Heart left ventricle (tissue), 16 donors: ENCODE results near the gene TMEM236. TPM values are rescaled to one million over a fixed set of nuclear protein-coding genes. Genes with fewer than 3 reads are reported as not detected.
A peak's percentile ranks its signal among the peaks of the same experiment; 100 is the strongest.

Source experiments
- ATAC-seq, 4 donors: fragments of 200-7000 bp; cut with Tn5 transposase; one replicate each; pipeline ENCODE4 v1.9.1; 2020 to 2022; ENCODE audit warnings: moderate library complexity in 4 of 4, mild to moderate bottlenecking in 3 of 4, moderate number of reproducible peaks in 1 of 4
- DNase-seq, 5 donors: peaks; one replicate each; pipeline ENCODE4 v3.0.0-alpha.2; 2020
- H3K27ac ChIP-seq, 12 donors: fragments of 200-600 bp; sonication (generic) in 4 of 12; one replicate each; pipeline versions ENCODE4 v1.5.0 to v1.8.0; 2016 to 2022; ENCODE audit warnings: mild to moderate bottlenecking in 2 of 12
- H3K27me3 ChIP-seq, 9 donors: fragments of 200-600 bp; sonication (generic) in 2 of 9; one replicate each; pipeline versions ENCODE4 v1.5.1 to v1.8.0; 2016 to 2022; ENCODE audit warnings: mild to moderate bottlenecking in 3 of 9
- H3K36me3 ChIP-seq, 9 donors: fragments of 200-600 bp; sonication (generic) in 2 of 9; one replicate each; pipeline versions ENCODE4 v1.5.0 to v1.8.0; 2018 to 2022; ENCODE audit warnings: mild to moderate bottlenecking in 2 of 9
- H3K4me1 ChIP-seq, 12 donors: fragments of 200-600 bp; sonication (generic) in 4 of 12; one replicate each; pipeline versions ENCODE4 v1.5.0 to v1.8.0; 2016 to 2022; ENCODE audit warnings: mild to moderate bottlenecking in 3 of 12
- H3K4me3 ChIP-seq, 12 donors: fragments of 200-600 bp; sonication (generic) in 4 of 12; one replicate each; pipeline versions ENCODE4 v1.5.0 to v1.8.0; 2017 to 2022; ENCODE audit warnings: mild to moderate bottlenecking in 9 of 12, moderate library complexity in 4 of 12
- H3K9me3 ChIP-seq, 12 donors: fragments of 200-600 bp; sonication (generic) in 4 of 12; one replicate each; pipeline versions ENCODE4 v1.5.0 to v1.8.0; 2016 to 2022; ENCODE audit warnings: mild to moderate bottlenecking in 1 of 12
- POLR2A ChIP-seq, 2 donors: fragments of 450-650 bp; IDR thresholded peaks; one replicate each; pipeline ENCODE4 v1.6.1; 2017; ENCODE audit warnings: antibody characterized with exemption in 2 of 2, mild to moderate bottlenecking in 2 of 2, moderate library complexity in 2 of 2
- WGBS, 4 donors: extraction: QIAGEN DNeasy Blood & Tissue Kit in 2 of 4; methylation state at CpG; one replicate each; pipeline versions ENCODE4 v1.1.5 to v1.1.7; 2013 to 2018; 5-methylcytosine and 5-hydroxymethylcytosine counted together
- intact Hi-C, 10 donors: fragments of 100-400 bp; cut with DNase I; formaldehyde crosslinking; loops; one replicate each; pipeline versions ENCODE4 v1.11.1 to v1.14.2; 2022
- polyA plus RNA-seq, 2 donors: library from polyadenylated mRNA; stranded (reverse); fragments of 200-250 nt; gene quantifications; one replicate each; pipeline ENCODE4 v1.2.3, GENCODE V29; 2013
- total RNA-seq, 9 donors: library from RNA; depleted of rRNA in 2 of 9; stranded (reverse); fragments of >200 nt in 2 of 9; fragmentation: NEBNext Ultra II Directional in 3 of 9; extraction: Animal tissue kit (Norgen Biotek cat#: 25700) in 3 of 9; gene quantifications; one replicate each; pipeline versions ENCODE4 v1.1.0 to v1.2.4, GENCODE V29; 2016 to 2023
- TF ChIP-seq, protein P1 (sequence below), 12 donors: fragments of 200-600 bp; sonication (generic) in 4 of 12; IDR thresholded peaks; one replicate each; pipeline versions ENCODE4 v1.5.0 to v1.8.0; 2018 to 2022; ENCODE audit warnings: antibody characterized with exemption in 12 of 12, mild to moderate bottlenecking in 5 of 12
- donor health status: ischemic (EF 13 %, LVEDD 7.1; RV severe dilation, severe dysfunction).
- donor health status: healthy with polysubstance abuse.
- donor health status: DM: no; HTN: yes; CAD: no.
- donor health status: DM: no; HTN: no; CAD: no.
- donor health status: ischemic (EF 25% LVEDD 6.9; RV normal size, moderate dysfunction).
- donor health status: ischemic (EF 25% LVEDD 5.7; RV mildly dilated, moderate dysfunction).
- donor health status: healthy.
- donor health status: DM: yes; HTN: yes; CAD: no.
- donor health status: ischemic (EF 35%, LVEDD 5.7; RV mildly dilated, moderate dysfunction).
- donor health status: nonischemic (EF 11% LVEDD 7.7; RV severe dilation, severe dysfunction).
- donor health status: DM: yes; HTN: yes; CAD: no.
- donor health status: PGD.
- donor health status: ischemic (EF 29% LVEDD 5.4; RV normal size, mild dysfunction).
- donor health status: nonischemic (EF 23%, LVEDD 6.1; RV moderate dilation, normal function).

TMEM236 gene
- total and polyA plus RNA-seq, 11 donors, result 0.09 to 3.2 (median 0.38) TPM

DNA sequence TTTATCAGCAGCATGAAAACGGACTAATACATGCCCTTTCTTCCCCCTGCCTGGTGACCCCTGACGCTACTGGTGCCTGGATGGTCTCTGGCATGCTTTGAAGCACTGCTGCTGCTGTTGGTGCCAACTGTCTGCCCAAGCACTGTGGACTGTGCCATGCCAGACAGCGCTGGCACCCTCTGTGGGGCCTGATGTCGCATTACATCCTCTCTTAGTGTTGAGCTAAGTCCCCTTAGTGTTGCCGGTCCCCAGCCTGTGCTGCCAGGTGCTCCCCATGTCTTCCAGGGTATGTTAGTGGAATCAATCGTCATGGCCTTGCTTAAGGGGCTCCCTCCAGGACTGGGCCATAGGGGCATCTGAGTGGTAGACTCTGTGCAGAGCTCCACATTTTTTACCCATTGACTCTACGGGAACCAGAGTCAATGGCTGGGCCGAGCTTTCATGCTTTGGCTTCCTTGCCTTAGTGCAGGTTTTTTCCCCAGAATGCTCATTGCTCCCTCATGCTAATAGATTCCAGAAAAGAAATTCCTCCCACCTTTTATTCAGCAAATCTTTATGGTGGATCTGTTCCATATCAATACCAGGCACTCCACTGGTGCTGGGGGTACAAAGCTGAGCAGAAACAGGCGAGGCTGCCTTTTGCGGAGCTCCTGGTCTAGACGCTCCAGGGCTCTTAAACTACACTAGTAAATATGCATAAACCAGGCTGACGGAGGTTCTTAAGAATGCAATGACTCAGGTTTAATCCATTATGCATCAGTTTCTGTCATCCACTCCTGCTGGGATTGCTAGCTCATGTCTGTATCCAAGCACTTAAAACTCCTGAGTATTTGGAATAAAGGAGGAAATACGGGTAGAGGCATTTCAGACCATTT is 35.3 kb downstream of the TMEM236 start:
- no peaks in the 10 kb centered on the region for H3K36me3 ChIP-seq
- H3K4me3 ChIP-seq, result no peak overlapping the region
- no peak overlapping the region for H3K27ac ChIP-seq
- TF ChIP-seq, protein P1, sequence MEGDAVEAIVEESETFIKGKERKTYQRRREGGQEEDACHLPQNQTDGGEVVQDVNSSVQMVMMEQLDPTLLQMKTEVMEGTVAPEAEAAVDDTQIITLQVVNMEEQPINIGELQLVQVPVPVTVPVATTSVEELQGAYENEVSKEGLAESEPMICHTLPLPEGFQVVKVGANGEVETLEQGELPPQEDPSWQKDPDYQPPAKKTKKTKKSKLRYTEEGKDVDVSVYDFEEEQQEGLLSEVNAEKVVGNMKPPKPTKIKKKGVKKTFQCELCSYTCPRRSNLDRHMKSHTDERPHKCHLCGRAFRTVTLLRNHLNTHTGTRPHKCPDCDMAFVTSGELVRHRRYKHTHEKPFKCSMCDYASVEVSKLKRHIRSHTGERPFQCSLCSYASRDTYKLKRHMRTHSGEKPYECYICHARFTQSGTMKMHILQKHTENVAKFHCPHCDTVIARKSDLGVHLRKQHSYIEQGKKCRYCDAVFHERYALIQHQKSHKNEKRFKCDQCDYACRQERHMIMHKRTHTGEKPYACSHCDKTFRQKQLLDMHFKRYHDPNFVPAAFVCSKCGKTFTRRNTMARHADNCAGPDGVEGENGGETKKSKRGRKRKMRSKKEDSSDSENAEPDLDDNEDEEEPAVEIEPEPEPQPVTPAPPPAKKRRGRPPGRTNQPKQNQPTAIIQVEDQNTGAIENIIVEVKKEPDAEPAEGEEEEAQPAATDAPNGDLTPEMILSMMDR (IDR thresholded peaks at IDR 0.05), result no peak
- no peak for TF ChIP-seq POLR2A (IDR thresholded peaks at IDR 0.05)
- no peaks in the 10 kb centered on the region for H3K9me3 ChIP-seq
- WGBS, 4 donors, result 87 to 91% (median 89%) methylated on average over 13 of the region's 13 CpGs
- intact Hi-C loops, result no loop called here
- peaks cover 0 to 70% (median 6%) of the 10 kb centered on the region in 12 donors for H3K4me1 ChIP-seq
- DNase-seq (no peak), ATAC-seq (peak in 1 of 4 donors; percentile 10)
- no peaks in the 10 kb centered on the region for H3K27me3 ChIP-seq

DNA sequence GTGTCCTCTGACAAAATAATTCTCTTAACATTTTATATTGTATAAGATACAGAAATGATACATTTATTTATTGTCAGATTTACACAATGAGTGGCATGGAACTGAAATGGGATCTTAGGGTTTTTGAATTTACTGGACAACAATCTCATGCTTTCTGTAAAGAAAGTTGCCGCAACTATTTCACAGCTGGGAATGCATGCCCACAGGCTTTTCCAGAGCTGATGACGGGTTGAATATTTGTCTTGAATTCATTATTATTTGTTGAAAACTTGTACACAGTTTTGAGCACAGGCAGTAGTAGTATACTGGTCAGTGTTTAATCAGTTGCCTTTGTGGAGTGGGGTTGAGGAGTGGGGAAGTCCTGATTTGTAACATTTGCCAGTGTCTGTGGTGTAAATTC is 36.6 kb downstream of the TMEM236 start:
- no peak overlapping the region for H3K27ac ChIP-seq
- 66 to 93% (median 91%) methylated on average over 2 of the region's 2 CpGs for WGBS, 4 donors
- H3K27me3 ChIP-seq, result no peaks in the 10 kb centered on the region
- DNase-seq (no peak), ATAC-seq (no peak)
- no peaks in the 10 kb centered on the region for H3K9me3 ChIP-seq
- peaks cover 0 to 71% (median 1%) of the 10 kb centered on the region in 12 donors for H3K4me1 ChIP-seq
- no peak overlapping the region for H3K4me3 ChIP-seq
- H3K36me3 ChIP-seq, result no peaks in the 10 kb centered on the region
- TF ChIP-seq POLR2A (IDR thresholded peaks at IDR 0.05), result no peak
- TF ChIP-seq, protein P1 (IDR thresholded peaks at IDR 0.05), result no peak
- intact Hi-C loops, result no loop called here

DNA sequence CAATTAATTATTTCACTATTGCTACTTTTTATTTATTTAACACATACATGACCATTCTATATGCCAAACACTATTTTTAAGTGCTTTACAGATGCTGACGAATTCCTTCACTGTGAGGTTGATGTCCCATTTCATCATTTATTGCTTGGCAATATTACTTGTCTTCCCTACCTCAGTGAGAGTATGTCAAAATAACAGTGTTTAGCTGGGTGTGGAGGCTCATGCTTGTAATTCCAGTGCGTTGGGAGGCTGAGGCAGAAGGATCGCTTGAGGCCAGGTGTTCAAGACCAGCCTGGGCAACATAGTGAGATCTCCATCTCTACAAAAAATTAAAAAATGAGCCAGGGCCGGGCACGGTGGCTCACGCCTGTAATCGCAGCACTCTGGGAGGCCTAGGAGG is 37.4 kb downstream of the TMEM236 start:
- intact Hi-C loops, result no loop called here
- H3K27ac ChIP-seq, result no peak overlapping the region
- TF ChIP-seq, protein P1 (IDR thresholded peaks at IDR 0.05), result no peak
- TF ChIP-seq POLR2A (IDR thresholded peaks at IDR 0.05), result no peak
- peaks cover 0 to 64% (median 0%) of the 10 kb centered on the region in 12 donors for H3K4me1 ChIP-seq
- no peaks in the 10 kb centered on the region for H3K27me3 ChIP-seq
- no peaks in the 10 kb centered on the region for H3K36me3 ChIP-seq
- no peaks in the 10 kb centered on the region for H3K9me3 ChIP-seq
- 87 to 95% (median 95%) methylated on average over 7 of the region's 7 CpGs for WGBS, 4 donors
- H3K4me3 ChIP-seq, result no peak overlapping the region
- ATAC-seq (no peak), DNase-seq (no peak)

DNA sequence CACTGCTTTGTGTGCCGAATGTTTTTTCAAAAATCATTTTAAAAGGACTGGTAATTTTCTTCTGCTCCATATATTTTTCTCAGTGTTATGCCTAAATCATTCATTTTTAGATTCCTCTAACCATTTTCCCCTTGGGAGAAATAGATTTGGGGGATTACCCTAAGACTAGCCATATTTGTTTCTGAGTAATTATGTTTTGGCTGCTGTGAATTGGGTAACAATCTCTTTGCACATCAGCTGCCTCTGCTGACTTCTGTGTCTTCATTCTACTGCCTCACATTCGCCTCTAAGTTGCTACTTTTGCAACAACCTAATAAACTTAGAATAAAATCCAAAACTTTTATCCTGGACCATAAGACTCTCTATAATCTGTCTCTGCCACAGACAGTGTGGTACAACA is 38.6 kb downstream of the TMEM236 start:
- intact Hi-C loops, result no loop called here
- TF ChIP-seq, protein P1 (IDR thresholded peaks at IDR 0.05), result no peak
- no peak for TF ChIP-seq POLR2A (IDR thresholded peaks at IDR 0.05)
- ATAC-seq, result no peak
- no peak overlapping the region for H3K27ac ChIP-seq
- no peaks in the 10 kb centered on the region for H3K9me3 ChIP-seq
- H3K27me3 ChIP-seq, result no peaks in the 10 kb centered on the region
- no peak overlapping the region for H3K4me3 ChIP-seq
- DNase-seq, result no peak
- WGBS, 4 donors, result 86 to 92% (median 88%) methylated on average over 2 of the region's 2 CpGs
- no peaks in the 10 kb centered on the region for H3K36me3 ChIP-seq
- peaks cover 0 to 52% (median 0%) of the 10 kb centered on the region in 12 donors for H3K4me1 ChIP-seq
